HG03045 (cell line): ENCODE data around the gene LDLRAD4.

Source experiments
- ATAC-seq: cut with Tn5 transposase; IDR thresholded peaks from one replicate; pipeline ENCODE4 v1.9.1; 2021; ENCODE audit warnings: mild to moderate bottlenecking, moderate library complexity; ENCODE audit not compliant: unreplicated experiment

The LDLRAD4 gene

DNA sequence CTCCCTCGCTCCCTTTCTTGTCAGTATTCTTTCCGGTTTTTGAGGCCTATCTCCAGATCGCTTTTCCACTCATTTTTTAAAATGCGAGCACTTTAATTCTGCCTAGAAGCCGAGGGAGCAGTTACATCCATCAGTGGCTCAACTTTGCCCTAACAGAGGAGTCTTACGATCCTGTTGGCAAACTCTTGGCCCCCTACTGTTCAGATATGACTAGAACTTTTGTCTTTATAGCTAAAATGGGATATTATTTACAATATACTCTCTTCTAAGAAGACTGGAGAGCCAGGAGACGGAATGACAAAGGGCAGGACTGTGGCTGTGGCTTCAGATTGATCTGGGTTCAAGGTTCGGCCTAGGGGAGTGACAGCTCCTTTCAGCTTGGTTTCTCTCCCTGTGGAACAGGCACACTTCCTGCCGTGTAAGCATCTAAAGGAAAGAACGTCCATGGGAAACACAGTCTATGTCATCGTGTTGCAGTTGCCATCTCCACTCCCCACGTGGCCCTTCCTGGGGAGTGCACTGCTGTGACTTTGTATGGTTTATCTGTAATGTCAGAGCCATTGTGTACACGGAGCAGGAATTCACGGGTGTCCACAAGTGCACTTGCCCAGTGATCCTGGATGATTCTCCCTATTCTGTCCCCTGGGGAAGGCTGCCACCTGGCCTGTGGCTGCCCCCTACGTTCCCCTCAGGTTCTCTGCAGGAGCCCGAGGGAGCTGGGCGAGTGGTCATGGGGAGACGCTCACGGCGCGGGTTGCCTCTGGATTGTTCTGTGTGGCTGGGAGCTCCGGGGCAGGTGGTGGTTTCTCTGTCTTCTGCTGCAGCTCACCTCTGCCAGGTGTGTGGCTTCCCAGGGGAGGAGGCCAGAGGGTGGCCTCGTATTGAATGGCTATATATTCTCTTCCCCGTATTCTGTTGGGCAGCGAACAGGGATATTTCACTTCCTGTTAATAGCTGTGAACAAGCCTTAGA, 222.0 kb downstream of the LDLRAD4 start:
- ATAC-seq: no peak

DNA sequence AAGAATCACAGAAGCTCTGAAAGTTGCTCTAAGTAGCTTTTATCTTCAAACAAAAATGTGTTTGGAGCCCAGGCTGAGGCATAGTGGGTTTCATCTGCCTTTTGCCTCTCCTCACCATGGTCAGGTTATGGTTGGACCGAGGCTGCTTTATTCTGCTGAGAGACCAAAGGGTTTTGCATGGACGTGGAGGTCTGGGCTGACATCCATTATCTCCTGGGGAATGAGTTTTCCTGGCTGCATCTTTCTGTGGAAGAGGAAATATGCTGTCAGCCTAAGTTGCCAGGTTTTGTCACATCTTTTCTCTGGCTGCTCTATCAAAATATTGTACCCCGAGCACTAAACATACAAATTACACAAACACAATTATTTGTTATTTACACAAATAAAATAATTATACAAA, 223.2 kb downstream of the LDLRAD4 start:
- ATAC-seq: no peak

DNA sequence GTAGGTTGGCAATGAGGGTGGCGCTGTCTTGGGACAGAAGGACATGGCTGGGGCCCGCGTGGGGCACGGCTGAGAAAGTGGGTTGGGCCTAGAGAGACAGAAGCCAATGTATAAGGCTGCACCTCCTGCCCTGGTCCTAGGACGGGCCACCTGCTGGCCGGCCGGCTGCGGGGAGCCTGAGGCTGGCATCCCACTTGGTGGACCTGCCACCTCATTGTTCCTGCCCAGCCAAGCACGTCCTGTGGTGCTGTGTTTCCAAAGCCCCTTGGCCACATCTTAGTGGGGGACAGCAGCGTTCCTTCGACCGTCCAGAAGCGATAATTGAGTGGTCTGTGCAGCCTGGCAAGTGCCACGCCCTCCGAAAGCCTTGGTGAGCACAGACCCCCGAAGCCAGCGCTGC, 223.9 kb downstream of the LDLRAD4 start:
- ATAC-seq: no peak

DNA sequence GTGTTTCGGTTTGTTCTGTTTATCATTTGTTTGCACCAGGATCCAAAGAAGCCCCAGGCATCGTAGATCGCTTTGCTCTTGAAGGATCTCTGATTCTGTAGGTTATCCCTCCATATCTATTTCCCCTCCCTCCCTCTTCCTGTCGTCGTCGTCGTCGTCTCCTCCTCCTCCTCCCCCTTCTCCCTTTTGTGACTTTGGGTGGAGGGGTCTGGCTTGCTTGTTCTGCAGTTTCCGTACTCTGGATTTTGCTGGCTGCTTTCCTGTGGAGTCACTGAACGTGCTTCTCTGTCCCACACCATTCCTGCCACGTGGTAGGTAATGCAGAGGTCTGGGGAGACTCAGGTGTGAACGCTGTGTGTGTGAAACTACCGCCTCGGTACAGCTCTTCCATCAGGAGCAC, 225.0 kb downstream of the LDLRAD4 start:
- no peak for ATAC-seq

DNA sequence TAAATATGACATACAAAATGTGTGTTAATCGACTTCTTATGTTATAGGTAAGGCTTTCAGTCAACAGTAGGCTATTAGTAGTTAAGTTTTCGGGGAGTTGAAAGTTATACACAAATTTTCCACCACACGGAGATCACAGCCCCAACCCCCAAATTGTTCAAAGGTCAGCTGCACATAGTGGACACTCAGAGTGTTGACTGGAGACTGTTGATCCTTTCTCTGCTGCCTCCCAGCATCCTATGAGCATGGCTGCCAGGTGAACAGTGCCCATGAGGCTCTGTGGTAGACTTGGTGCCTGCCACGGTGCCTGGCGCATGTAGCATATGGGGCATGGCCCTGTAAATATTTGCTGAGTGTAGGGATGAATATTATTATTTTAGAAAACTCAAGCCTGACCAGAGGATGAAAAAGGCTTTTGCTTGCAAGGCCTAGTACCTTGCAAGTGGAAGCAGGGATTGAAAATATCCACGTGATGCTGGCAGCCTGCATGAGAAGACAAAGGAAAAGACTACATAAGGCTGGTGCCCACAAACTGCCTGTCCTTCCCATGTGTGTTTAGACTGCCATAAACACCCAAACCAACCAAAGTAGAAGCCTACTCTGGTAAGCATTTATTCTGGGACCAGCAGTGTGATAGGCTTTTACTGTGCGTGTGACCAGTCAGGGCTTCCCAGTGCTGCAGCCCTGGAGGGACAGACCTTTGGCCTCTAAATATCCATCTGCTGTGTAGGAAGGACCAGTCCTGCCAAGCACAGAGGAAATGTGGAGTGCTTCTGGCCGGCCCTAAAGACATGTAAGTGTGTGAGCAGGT, 226.1 kb downstream of the LDLRAD4 start:
- ATAC-seq: no peak

DNA sequence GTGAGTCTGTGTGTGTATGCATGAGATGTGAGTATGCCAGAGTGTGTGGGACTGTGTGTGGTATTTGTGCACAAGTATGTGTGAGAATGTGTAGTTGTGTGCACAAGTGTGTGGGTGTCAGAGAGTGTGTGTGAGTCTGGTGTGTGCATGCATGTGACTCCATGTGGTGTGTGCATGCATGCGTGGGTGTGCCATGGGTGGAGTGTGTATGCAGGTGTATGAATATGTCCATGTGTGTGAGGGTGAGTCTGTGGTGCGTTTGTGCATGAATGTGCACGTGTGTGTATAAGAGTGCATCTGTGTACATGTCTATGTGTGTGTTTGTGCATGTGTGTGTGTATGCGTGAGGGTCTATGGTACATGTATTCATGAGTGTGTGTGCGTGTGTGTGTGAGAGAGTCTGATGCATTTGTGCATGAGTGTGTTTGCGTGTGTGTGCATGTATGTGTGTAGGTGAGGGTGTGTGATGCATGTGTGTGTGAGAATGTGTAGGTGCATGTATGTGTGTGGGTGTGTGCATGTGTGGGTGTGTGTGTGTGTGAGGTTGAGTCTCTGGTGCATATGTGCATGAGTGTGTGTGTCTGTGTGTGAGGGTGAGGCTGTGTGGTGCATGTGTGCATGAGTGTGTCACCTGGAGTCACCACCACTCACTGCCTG, 226.8 kb downstream of the LDLRAD4 start:
- no peak for ATAC-seq

DNA sequence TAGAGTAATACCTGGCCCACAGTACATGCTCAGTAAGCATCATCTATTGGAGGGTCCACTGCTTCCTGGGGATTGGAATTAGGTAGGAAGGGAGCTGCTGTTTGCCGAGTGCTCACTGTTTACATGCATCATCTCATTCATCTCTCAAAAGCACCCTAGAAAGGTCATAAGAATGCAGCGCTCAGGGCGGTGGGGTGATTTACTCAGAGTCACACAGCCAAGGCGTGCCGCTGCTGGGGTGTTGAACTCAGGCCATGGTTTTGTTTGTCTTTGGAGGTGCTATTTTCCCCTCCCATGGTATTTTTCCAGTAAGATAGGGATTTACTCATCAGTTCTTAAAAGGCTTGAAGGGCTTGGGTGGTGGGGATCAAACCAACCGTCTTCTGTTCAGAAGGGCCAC, 227.5 kb downstream of the LDLRAD4 start:
- no peak for ATAC-seq

DNA sequence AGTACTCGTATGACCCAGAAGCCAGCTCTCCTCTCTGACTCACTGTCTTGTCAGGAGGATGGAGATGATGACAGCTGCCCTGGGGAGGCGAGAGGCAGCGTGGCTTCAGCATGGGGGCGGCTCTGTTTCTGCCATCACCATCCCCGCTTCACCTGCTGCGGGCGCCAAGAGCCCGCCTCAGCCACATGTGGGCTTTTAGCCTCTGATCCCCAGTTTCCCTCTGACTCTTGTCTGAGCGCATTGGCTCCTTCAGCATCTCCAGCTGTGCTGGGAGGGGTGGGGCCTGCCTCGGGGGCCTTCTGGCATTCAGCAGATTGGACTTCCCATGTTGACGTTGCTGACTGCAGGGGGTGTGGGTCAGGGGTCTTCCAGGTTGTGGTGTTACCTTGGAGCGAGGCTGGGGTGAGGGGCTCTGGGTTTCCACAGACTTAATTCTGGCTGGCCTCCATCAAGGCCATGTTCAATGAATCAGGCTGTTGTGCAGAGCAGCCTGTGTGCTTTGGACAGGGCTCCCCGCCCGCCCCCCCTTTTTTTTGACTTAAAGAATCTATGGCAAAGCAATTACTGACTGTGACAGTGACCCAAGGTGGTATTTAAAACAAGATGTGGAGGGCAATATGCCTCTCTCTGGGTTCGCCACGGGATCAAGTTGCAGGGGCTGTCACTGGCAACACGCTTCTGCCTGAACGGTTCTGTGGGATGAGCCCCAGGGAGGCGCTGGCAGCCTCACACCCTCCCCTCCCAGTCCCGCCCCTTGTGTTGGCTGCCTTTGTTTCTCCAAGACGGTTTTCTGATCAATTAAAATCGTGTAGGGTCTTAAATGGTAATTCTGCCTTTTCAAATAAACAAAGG, 228.3 kb downstream of the LDLRAD4 start:
- ATAC-seq: no peak

DNA sequence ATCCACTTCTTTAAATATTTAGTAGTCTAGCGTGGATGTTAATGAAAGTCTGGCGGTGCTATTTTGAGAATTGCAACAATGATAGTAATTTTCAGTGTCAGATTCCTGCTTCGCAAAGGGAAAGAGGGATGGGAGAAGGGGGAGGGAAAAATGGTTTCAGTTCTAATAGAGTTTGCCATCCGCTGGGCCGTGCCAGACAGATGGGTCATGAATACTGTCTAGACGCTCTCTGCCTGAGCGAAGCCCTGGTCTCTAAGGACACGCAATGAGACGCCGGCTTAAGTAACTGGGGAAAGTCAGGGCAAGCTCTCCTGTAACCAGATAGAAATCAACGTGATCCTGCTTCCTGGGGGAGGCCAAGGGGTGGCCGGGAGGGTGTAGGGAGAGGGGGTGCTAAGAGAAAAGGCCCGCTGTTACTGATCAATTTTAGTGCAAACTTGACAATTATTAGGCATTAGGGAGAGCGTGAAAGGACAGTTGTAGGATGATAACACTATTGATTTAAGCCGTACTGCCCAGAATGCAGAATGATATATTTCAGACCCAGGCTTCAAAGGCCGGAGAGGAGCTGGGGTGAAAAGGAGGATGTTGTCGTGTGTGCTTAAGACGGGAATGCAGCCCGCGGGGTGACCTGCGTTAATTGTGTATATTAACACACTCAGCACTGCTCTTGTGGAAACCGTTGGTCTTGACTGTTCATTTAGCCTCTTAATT, 229.2 kb downstream of the LDLRAD4 start:
- no peak for ATAC-seq

DNA sequence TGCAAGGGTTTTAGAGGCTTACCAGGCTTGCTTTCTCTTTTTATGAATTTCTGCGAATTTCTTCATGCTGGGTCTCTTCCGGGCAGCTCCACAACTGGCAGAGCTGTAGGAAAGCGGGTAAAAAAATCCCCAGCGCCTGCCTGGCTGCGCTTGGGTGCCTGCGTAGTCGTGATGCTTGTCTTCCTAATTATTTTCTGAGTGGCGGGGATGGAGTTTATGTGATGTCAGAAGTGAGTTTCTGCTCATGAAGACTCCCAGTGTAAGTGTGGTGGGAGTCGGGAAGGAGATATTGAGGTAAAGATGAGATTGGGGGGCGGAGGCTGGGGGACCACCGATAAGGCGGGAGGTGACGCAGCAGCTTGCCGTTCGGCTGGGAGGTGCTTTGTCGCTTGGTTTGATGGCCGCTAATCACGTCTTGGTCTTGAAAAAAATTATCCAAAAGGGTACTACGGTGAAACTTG, 229.8 kb downstream of the LDLRAD4 start:
- no peak for ATAC-seq

DNA sequence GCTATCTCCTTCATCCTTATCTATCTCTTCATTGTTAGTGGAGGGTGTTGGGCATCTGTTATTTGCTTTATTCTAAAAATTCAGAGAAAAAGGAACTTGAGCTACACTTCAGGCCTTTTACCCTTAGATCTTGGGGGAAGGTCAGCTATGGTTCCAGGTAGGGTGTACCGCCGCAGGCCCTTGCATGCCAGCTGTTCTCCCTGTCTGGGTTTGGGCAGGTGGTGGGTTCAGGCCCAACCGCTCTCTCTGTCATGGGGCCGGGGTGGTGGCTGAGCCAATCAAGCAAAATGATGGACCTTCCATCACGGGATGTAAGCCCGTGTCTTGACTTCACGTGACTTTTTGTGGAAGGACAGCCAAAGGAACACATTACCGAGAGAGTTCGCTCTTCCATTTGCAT, 231.1 kb downstream of the LDLRAD4 start:
- ATAC-seq: no peak

DNA sequence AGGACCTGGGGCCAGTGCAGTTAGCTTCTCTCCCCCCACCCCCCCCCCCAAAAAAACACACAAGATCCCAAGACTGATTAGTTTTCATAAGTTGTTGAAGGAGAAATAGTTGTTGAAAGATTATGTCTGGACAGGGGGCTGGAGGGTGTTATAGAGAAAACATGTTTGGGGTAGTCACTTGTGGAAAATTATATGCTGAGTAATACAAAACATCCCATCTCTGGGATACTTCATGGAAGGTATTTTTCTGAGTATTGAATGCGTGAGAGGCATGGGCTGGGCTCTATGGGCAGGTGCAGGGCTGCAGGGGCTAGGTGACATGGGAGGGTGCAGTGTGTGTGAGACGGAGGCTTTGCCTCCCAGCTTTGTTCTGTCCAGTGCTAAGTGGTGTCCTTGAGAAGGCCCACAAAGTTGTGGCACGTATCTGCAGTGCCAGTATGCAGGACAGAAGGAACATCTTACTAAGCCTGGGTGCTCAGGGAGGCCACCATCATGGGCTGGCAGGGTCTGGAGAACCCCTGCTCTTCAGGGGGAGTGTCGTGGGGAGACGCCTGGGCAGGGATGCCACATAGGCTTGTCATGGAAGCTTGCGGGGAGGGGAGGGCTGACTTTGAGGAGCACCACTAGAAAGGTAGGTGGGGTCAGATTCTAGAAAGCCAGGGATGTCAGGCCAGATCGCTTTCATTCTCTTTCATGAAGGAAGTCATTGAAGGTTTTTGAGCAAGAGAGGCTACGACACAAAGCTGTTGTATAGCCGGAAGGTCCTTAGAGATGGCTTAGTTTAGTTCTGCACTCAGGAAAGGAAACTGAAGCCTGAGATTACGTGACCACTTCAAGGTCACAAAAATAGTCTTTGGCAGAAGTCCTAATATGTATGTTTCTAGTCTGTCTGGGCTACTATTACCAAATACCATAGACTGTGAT, 232.0 kb downstream of the LDLRAD4 start:
- peak; percentile 58 for ATAC-seq

DNA sequence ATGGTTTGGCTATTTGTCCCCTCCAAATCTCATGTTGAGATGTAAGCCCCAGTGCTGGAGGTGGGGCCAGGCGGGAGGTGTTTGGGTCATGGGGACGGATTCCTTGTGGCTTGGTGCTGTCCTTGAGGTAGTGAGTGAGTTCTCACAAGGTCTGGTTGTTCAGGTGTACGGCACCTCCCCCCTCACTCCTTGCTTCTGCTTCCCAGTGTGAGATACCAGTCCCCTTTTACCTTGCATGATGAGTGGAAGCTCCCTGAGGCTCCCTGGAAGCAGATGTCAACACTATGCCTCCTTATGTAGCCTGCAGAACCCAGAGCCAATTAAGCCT, 232.6 kb downstream of the LDLRAD4 start:
- no peak for ATAC-seq

DNA sequence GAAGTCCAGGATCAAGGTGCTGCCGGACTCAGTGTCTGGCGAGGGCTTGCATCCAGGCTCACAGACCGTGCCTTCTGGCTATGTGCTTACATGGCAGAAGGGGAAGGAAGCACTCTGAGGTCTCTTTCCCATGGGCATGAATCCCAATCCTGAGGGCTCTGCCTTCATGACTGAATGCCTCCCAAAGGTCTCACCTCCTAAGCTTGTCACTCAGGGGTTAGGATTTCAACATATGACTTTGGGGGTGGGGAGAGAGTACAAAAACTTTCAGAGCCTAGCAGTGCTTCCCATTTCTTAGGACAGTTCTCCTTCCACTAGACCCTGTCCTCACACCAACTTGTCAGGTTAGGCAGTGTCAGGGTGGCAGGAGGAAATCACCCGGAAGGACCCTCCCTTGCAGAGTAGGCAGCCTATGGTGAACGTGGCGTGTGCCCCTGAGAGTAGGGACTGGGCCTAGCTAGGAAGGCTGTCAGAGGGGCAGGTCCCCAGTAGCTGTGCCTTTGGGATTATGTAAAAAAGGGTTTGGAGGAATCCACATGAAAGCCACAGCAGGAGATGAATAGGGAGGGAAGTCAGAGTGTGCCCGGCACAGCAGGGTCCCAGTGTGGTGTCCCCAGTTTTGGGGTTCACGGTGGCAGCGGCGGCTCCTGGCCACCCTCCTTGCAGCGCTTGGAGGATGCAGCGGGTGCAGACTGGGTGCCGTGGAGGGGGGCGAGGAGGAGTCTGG, 233.3 kb downstream of the LDLRAD4 start:
- no peak for ATAC-seq

DNA sequence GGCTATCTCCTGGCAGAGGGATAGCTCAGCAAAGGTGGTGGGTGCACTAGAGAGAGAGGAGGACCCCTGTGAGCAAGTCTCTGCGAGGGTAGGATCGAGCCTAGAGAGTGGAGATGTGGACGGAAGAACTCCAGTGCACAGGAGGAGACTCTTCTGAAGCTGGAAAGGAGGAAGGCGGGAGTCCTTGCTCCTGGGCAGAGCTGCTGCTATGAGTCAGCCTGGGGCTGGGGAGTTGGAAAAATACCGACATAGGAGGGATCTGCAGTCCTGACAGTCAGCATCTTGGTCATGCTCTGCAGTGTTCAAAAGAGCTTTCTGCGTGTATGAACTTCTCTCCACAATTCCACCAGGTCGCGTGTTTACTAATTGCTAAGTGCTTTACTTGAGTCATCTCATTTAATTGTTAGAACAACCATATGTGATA, 233.8 kb downstream of the LDLRAD4 start:
- no peak for ATAC-seq

DNA sequence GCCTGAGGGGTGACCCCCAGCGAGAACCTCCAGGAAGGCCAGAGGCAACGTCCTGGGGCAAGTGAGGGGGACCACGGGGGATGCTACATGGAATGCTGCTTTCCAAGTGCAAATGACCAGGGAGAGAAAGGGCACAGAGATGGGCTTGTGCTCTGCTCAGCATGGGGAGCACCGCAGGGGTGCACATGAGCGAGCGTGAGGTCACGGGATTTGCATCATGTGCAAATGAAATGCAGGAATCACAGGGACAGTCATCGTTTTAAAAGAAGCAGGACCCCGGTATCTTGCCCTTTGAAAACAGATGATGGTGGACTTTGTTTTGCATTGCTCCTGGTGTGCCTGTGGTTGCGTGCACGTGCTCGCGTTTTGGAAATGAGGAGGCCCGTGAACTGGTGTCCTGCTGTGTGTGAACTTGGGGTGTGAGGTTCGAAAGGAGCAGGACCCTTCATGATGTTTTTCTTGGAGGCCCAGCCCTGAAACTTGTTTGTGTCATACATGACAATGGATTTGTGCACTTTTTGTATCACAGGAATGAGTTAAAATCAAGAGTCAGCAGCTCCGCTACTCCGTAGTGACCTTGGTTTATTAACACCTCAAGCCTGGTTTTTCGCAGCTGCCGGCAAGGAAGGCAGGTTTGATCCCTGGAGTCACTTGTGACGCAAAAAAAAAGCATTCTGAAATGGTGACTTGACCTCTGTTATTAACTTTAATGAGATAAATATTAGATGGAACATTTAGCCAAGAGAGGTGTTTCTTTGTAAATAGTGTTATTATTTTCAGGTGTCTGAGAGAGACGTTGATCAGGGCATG, 234.5 kb downstream of the LDLRAD4 start:
- ATAC-seq: no peak

DNA sequence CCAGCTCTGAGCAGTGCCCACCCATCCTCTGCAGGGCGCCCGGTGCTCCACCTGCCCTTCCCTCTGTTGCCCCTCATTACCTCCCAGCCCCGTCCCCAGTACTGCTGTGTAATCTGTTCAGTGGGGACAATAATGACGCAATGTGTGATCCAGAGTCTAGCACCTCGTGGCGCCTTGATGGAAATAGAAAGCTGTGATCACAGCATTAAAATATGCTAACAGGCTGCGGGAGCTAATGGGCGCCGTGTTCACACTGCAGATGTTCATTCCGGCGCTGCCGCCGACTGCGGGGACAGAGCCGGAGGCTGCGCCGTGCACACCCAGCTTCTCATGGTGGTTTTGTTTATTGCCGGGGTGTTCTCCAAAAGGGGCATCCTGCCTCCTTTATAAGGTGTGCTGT, 235.2 kb downstream of the LDLRAD4 start:
- no peak for ATAC-seq
